ENCODE measurements around the gene DYNLT5. TPM values are rescaled to one million over a fixed set of nuclear protein-coding genes. Genes with fewer than 3 reads are reported as not detected.

The DYNLT5 gene
- polyA plus RNA-seq, 3 donors from 2014 or later: not detected

DNA sequence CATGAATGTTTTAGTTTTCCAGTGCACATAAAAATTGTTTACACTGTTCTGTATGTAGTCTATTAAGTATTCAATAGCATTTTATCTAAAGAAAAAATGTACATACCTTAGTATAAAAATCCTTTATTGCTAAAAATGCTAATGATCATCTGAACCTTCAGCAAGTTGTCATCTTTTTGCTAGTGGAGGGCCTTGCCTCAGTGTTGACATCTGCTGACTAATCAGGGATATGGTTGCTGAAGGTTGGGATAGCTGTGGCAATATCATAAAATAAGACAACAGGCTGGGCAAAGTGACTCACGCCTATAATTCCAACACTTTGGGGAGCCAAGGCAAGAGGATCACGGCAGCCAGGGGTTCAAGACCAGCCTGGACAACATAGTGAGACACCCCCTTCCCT, 9.0 kb downstream of the DYNLT5 start:
- peaks cover 0 to 3% (median 3%) of the 10 kb centered on the region in 3 donors for H3K27me3 Mint-ChIP-seq (ENCODE audit: low read depth in 3 of 3)
- no peaks in the 10 kb centered on the region for H3K4me1 Mint-ChIP-seq
- no peak overlapping the region for H3K4me3 Mint-ChIP-seq
- no peaks in the 10 kb centered on the region for H3K36me3 Mint-ChIP-seq
- H3K27ac Mint-ChIP-seq: no peak overlapping the region
- H3K9me3 Mint-ChIP-seq: no peaks in the 10 kb centered on the region
- DNase-seq: no peak

DNA sequence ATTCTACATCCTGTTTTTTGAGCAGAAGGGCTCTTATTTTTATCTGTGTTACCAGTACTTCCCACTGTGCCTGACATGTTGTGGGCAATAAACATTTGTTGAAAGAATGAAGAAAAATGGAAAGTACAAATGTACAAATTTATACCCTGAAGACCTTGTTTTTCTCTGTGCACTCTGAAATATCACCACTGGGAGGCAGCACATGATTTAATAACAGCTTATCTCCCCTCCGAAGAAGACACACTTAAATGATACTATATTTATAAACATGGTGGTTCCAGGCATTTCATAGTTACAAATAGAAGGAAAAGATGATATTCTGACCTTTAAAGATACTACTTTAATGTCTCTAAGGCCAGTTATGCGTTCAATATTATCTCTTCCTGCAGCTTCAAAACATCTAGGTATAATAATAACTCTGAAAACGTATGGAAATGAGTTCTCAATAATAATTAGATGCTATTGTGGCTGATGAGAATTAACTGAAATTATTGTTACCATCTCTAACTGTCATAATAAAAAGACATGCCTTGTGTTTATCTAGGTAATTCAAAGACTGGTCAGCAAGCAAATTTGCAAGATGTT, 12.8 kb downstream of the DYNLT5 start:
- H3K4me1 Mint-ChIP-seq: no peaks in the 10 kb centered on the region

DNA sequence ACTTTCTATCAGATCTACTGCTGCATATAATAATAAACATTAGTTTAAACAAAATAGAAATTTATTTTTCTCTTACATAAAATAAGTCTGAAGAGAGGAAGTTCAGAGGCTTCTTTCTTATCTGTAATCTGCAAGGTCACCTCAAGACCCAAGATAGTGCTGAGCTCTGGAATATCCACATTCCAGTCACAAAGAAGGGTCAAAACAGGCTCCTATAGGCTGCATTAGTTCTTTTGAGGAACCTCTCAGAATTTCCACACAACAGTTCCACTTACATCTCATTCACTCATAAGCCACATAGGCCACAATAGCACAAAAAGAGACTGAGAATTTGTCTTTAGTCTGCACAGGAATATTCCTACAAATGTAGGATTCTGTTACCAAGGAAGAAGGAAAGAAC, 15.4 kb downstream of the DYNLT5 start:
- Mint-ChIP-seq H3K4me3 (no peak overlapping the region), H3K9me3 (no peaks in the 10 kb centered on the region), H3K27ac (no peak overlapping the region), H3K36me3 (no peaks in the 10 kb centered on the region), H3K27me3 (ENCODE audit: low read depth in 3 of 3) (peaks cover 0 to 1% (median 0%) of the 10 kb centered on the region in 3 donors), H3K4me1 (no peaks in the 10 kb centered on the region)
- no peak for DNase-seq

More for the DNA sequence above, 12.8 kb downstream of the DYNLT5 start:
- peak; percentile 10 to 36 (median 16) for DNase-seq
- H3K4me3 Mint-ChIP-seq: no peak overlapping the region
- H3K36me3 Mint-ChIP-seq: no peaks in the 10 kb centered on the region
- peaks cover 0 to 1% (median 0%) of the 10 kb centered on the region in 3 donors for H3K27me3 Mint-ChIP-seq (ENCODE audit: low read depth in 3 of 3)
- no peak overlapping the region for H3K27ac Mint-ChIP-seq
- H3K9me3 Mint-ChIP-seq: no peaks in the 10 kb centered on the region

GRCh38 chr1:66768965-66769364, 16.7 kb downstream of the DYNLT5 start:
- DNase-seq: no peak

DNA sequence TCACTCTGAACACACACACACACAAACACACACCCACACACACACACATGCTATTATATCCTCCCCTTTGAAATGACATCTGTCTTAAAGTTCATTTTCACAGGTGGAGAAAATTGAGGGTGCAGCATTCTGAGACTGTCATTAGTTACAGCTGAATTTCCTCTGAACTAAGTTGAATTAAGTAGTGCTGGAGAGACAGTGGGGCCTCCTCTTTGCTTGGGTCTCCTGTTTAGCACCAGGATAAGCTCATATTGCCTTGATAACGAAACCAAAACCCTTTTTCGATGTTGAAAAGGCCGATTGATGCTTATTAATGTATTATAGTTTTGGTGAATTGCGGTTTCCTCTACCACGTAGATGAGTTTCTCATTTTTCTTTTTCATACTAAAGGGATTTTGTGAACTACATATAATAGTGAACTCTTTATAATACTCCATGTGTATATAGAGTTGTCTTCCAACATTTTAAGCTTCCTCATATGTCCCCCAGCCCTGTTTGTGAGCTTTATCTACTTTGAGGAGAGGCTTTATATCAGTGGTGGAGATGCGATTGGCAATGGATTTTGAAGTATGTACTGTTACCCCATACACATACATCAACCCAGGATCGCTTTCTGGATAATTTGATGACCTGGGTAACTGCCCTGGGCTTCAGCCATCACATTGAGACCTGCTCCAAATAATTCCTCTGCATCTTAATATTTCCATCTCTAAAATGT, 17.4 kb downstream of the DYNLT5 start:
- H3K4me1 Mint-ChIP-seq: no peaks in the 10 kb centered on the region
- peak overlapping the region in 1 of 6 donors; percentile 50 for H3K27ac Mint-ChIP-seq
- peak in 1 of 3 donors; percentile 4 for DNase-seq

More at GRCh38 chr1:66768965-66769364, 16.7 kb downstream of the DYNLT5 start:
- no peaks in the 10 kb centered on the region for H3K36me3 Mint-ChIP-seq
- H3K4me3 Mint-ChIP-seq: no peak overlapping the region
- no peaks in the 10 kb centered on the region for H3K9me3 Mint-ChIP-seq
- H3K27ac Mint-ChIP-seq: no peak overlapping the region
- peaks cover 0 to 1% (median 0%) of the 10 kb centered on the region in 3 donors for H3K27me3 Mint-ChIP-seq (ENCODE audit: low read depth in 3 of 3)
- no peaks in the 10 kb centered on the region for H3K4me1 Mint-ChIP-seq

DNA sequence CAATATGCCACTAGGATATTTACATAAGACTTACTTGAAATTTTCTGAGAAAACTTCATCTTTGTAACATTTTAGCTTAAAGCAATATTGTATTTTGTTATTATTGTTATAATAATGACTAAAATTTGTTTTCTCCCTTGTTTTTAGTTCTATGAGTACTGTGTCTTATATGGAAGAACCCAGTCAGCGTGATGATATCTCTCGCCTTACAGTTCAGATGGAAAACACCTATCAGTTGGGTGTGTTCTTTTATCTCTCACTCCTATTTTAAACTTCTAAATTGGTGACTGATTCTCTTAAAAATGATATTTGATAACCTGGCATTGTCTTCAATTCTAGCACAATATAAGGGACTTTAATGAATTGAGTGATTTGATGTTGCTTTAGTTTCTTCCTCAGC, 18.0 kb downstream of the DYNLT5 start:
- peaks cover 0 to 1% (median 0%) of the 10 kb centered on the region in 3 donors for H3K27me3 Mint-ChIP-seq (ENCODE audit: low read depth in 3 of 3)
- H3K4me3 Mint-ChIP-seq: peak overlapping the region in 1 of 5 donors; percentile 39
- no peaks in the 10 kb centered on the region for H3K9me3 Mint-ChIP-seq
- H3K27ac Mint-ChIP-seq: no peak overlapping the region
- H3K4me1 Mint-ChIP-seq: no peaks in the 10 kb centered on the region
- no peak for DNase-seq
- H3K36me3 Mint-ChIP-seq: no peaks in the 10 kb centered on the region

More for the DNA sequence above, 17.4 kb downstream of the DYNLT5 start:
- Mint-ChIP-seq H3K27me3 (ENCODE audit: low read depth in 3 of 3) (peaks cover 0 to 1% (median 0%) of the 10 kb centered on the region in 3 donors), H3K4me3 (peak overlapping the region in 1 of 5 donors; percentile 74), H3K36me3 (no peaks in the 10 kb centered on the region), H3K9me3 (no peaks in the 10 kb centered on the region)

GRCh38 chr1:66770694-66771093, 18.4 kb downstream of the DYNLT5 start:
- Mint-ChIP-seq H3K27ac (no peak overlapping the region), H3K4me3 (no peak overlapping the region), H3K4me1 (no peaks in the 10 kb centered on the region), H3K27me3 (ENCODE audit: low read depth in 3 of 3) (peaks cover 0 to 2% (median 1%) of the 10 kb centered on the region in 3 donors), H3K36me3 (no peaks in the 10 kb centered on the region), H3K9me3 (no peaks in the 10 kb centered on the region)
- no peak for DNase-seq

DNA sequence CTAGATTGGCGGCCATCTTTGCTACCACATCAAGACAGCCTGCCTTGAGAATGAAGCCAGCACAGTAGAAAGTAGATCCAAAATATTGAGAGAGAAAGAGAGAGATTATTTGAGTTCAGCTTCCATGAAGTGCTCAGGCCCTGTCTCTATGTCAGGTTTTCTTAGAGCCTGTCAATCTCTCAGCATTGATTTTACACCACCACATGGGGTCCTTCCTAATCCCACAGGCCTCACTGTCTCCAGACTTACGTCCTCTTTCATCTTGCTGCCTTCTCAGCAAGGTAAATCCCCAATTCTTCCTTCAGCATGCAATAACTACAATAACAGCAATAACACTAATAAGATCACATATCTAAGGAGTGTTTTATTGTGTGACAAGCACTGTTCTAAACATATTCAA, 21.0 kb downstream of the DYNLT5 start:
- Mint-ChIP-seq H3K27me3 (ENCODE audit: low read depth in 3 of 3) (peaks cover 0 to 2% (median 0%) of the 10 kb centered on the region in 3 donors), H3K9me3 (no peaks in the 10 kb centered on the region), H3K27ac (no peak overlapping the region), H3K36me3 (no peaks in the 10 kb centered on the region), H3K4me3 (no peak overlapping the region), H3K4me1 (no peaks in the 10 kb centered on the region)
- DNase-seq: no peak

DNA sequence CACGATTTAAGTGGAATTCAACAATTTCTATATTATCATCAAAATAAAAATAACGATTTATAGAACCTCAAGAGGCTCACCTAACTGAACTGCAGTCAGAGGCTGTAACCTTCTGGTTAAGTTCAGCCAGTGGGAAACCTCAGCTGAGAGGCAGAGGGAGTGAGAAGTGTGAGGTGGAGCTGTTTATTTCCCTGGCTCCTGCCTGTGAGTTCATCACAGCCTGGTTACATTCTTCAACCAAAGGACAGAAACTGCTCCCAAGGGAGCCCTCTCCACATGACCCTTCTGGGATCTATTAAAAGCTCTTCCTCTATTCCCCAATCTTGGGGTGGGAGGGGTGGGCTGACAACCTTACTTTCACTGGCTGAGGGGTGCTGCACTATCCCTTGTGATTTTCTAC, 22.2 kb downstream of the DYNLT5 start:
- Mint-ChIP-seq H3K4me3 (no peak overlapping the region), H3K27ac (no peak overlapping the region), H3K9me3 (no peaks in the 10 kb centered on the region), H3K36me3 (no peaks in the 10 kb centered on the region), H3K4me1 (no peaks in the 10 kb centered on the region), H3K27me3 (ENCODE audit: low read depth in 3 of 3) (peaks cover under 1 to 2% (median 2%) of the 10 kb centered on the region in 3 donors)
- DNase-seq: no peak

DNA sequence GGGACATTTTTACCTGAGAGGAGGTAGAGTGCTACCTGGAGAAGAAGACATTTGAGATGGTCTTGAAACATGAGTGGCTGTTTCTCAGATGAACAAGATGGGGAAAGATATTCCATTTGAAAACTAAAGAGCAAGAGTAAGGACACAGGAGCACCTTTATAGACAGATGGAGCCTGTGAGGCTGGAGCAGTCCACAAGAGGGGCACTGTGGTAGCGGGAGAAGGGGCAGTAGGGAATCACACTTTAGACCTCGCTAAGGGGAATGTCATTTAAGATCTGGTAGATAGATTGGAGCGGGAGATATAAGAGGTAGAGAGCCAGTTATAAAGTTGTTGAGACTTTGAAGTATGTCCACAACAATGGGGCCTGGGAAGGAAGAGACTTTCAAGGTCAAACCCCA, 23.4 kb downstream of the DYNLT5 start:
- H3K4me1 Mint-ChIP-seq: no peaks in the 10 kb centered on the region
- no peak for DNase-seq
- no peaks in the 10 kb centered on the region for H3K9me3 Mint-ChIP-seq
- no peaks in the 10 kb centered on the region for H3K36me3 Mint-ChIP-seq
- H3K4me3 Mint-ChIP-seq: no peak overlapping the region
- peaks cover 4 to 6% (median 5%) of the 10 kb centered on the region in 3 donors for H3K27me3 Mint-ChIP-seq (ENCODE audit: low read depth in 3 of 3)
- H3K27ac Mint-ChIP-seq: no peak overlapping the region

GRCh38 chr1:66777831-66778230, 25.6 kb downstream of the DYNLT5 start:
- H3K9me3 Mint-ChIP-seq: peaks cover 0 to 3% (median 0%) of the 10 kb centered on the region in 6 donors
- DNase-seq: no peak

GRCh38 chr1:66778266-66778665, 26.0 kb downstream of the DYNLT5 start:
- Mint-ChIP-seq H3K27ac (no peak overlapping the region), H3K4me3 (no peak overlapping the region), H3K9me3 (peaks cover 0 to 3% (median 0%) of the 10 kb centered on the region in 6 donors), H3K36me3 (no peaks in the 10 kb centered on the region), H3K4me1 (no peaks in the 10 kb centered on the region), H3K27me3 (ENCODE audit: low read depth in 3 of 3) (peaks cover 4 to 8% (median 6%) of the 10 kb centered on the region in 3 donors)
- DNase-seq: no peak

More at GRCh38 chr1:66777831-66778230, 25.6 kb downstream of the DYNLT5 start:
- Mint-ChIP-seq H3K4me1 (no peaks in the 10 kb centered on the region), H3K36me3 (no peaks in the 10 kb centered on the region), H3K27ac (no peak overlapping the region), H3K27me3 (ENCODE audit: low read depth in 3 of 3) (peaks cover 4 to 8% (median 6%) of the 10 kb centered on the region in 3 donors), H3K4me3 (no peak overlapping the region)

DNA sequence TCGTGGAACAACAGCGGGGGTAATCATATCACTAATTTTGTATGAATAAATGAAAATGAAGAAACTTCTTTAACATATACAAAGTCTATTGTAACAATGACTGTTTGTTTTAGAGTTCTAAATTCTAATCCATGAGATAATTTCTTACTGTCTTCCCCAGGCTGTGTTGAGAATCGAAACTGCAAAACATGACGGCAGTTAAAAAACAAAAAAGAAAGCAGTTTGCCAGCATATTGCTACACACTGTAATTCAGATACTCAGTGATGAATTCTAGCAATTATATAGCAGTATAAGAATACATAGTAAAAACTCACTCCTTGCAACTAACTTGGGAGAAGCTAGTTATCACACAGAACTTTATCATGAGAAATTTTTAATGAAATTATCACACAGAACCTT, 26.7 kb downstream of the DYNLT5 start:
- DNase-seq: no peak
- Mint-ChIP-seq H3K27ac (no peak overlapping the region), H3K27me3 (ENCODE audit: low read depth in 3 of 3) (peaks cover 4 to 8% (median 6%) of the 10 kb centered on the region in 3 donors), H3K36me3 (no peaks in the 10 kb centered on the region), H3K9me3 (peaks cover 0 to 3% (median 0%) of the 10 kb centered on the region in 6 donors), H3K4me1 (no peaks in the 10 kb centered on the region), H3K4me3 (no peak overlapping the region)

- Mint-ChIP-seq H3K27me3 (ENCODE audit: low read depth in 3 of 3) (peaks cover 4 to 8% (median 6%) of the 10 kb centered on the region in 3 donors), H3K27ac (no peak overlapping the region), H3K36me3 (no peaks in the 10 kb centered on the region), H3K9me3 (peaks cover 0 to 6% (median 0%) of the 10 kb centered on the region in 6 donors), H3K4me3 (no peak overlapping the region), H3K4me1 (no peaks in the 10 kb centered on the region)
- DNase-seq: no peak
Measured at GRCh38 chr1:66779475-66780078, 27.3 kb downstream of the DYNLT5 start.
